Measurements from ENCODE around the gene CPNE6.

DNA sequence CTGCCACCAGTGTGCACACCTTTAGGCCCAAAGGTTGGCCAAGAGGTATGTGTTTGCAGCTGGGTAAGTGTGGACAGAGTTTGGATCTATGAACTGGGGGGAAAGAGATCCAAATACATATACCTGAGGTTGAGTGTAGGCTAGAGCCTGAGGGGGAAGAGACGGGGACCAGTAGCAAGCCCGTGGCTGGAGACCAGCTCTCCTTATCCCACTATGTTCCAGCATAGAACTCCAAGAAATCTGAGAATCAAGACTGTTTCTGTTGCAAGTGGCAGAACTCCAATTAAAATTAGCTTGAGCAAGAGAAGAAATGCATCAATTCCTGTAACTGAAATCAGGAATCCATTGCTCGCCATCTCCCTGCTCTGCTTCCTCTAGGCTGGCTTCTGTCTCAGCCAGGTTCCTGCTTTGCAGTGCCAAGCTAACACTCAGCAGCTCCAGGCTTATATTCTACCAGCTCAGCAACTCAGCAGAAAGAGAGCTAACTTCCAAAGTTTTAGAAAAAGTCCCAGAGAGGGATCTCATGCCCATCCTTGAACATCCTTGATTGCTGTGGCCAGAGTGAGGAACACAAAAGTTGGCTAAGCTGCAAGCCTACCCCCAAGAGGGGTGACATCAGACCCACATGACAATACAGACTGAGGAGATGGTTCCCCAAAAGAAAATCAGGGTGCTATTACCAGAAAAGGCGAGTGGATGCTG lies 21.3 kb downstream of the CPNE6 start:
- no peak for TF ChIP-seq POLR2AphosphoS5 (IDR thresholded peaks at IDR 0.05; ENCODE audit: low read depth, low read length)
- TF ChIP-seq TAF1 (IDR thresholded peaks at IDR 0.05; ENCODE audit: borderline replicate concordance, low read depth, low read length): no peak
- no peak for TF ChIP-seq POLR2A (IDR thresholded peaks at IDR 0.05; ENCODE audit: low read depth, low read length)

All from GM12892 (cell line).